Natural killer cell (primary cell): Measurements from ENCODE around the gene UBL5. TPM values are rescaled to one million over a fixed set of nuclear protein-coding genes. Genes with fewer than 3 reads are reported as not detected.
"Not testable (repeated sequence)": the region's sequence is repeated elsewhere in the genome, so short reads cannot be mapped to it uniquely, and the experiment has no call there.

ENCODE experiments used
- ATAC-seq, 3 donors: fragments of 150-1000 bp in 2 of 3; fragments of 200-7000 bp in 1 of 3; cut with Tn5 transposase; 1 replicate in 1 of 3; 2 replicates in 2 of 3; pipeline ENCODE4 v1.10.0; 2021; ENCODE audit warnings: mild to moderate bottlenecking in 2 of 3, moderate library complexity in 2 of 3
- DNase-seq, 2 donors: peaks; one replicate each; pipeline versions ENCODE4 v3.0.0 to v3.0.0-alpha.2; 2013 to 2021; ENCODE audit warnings: mixed read lengths in 1 of 2
- H3K27ac ChIP-seq: one replicate; pipeline ENCODE4 v1.5.1; 2013; ENCODE audit warnings: mild to moderate bottlenecking, low read length
- H3K27me3 ChIP-seq: one replicate; pipeline ENCODE4 v1.6.1; 2013; ENCODE audit warnings: low read length; ENCODE audit not compliant: control insufficient read depth, insufficient read depth
- H3K36me3 ChIP-seq: one replicate; pipeline ENCODE4 v1.6.1; 2013; ENCODE audit warnings: low read length; ENCODE audit not compliant: control insufficient read depth, insufficient read depth
- H3K4me1 ChIP-seq: one replicate; pipeline ENCODE4 v1.6.1; 2013; ENCODE audit warnings: low read length; ENCODE audit not compliant: control insufficient read depth, insufficient read depth
- H3K4me3 ChIP-seq: one replicate; pipeline ENCODE4 v1.5.1; 2013; ENCODE audit warnings: low read length
- H3K9me3 ChIP-seq: one replicate; pipeline ENCODE4 v1.6.1; 2013; ENCODE audit warnings: low read length; ENCODE audit not compliant: control insufficient read depth, insufficient read depth
- H3K27ac Mint-ChIP-seq, 2 donors: one replicate each; pipeline ENCODE4 v1.8.0; 2022; ENCODE audit warnings: mild to moderate bottlenecking in 2 of 2, mixed read lengths in 2 of 2, moderate library complexity in 1 of 2
- H3K27me3 Mint-ChIP-seq, 2 donors: one replicate each; pipeline ENCODE4 v1.8.0; 2022; ENCODE audit warnings: low read depth in 2 of 2, mixed read lengths in 2 of 2
- H3K36me3 Mint-ChIP-seq: one replicate; pipeline ENCODE4 v1.8.0; 2022; ENCODE audit warnings: mixed read lengths
- H3K4me1 Mint-ChIP-seq, 2 donors: one replicate each; pipeline ENCODE4 v1.8.0; 2022; ENCODE audit warnings: mixed read lengths in 2 of 2
- H3K4me3 Mint-ChIP-seq: one replicate; pipeline ENCODE4 v1.8.0; 2022; ENCODE audit warnings: mild to moderate bottlenecking, moderate library complexity, mixed read lengths
- H3K9me3 Mint-ChIP-seq, 2 donors: one replicate each; pipeline ENCODE4 v1.8.0; 2022; ENCODE audit warnings: mixed read lengths in 2 of 2
- CTCF ChIP-seq: fragments of 200-600 bp; IDR thresholded peaks from one replicate; pipeline ENCODE4 v1.8.0; 2022; ENCODE audit warnings: antibody characterized with exemption
- WGBS: methylation state at CpG from one replicate; pipeline ENCODE4 v1.1.7; 2013; ENCODE audit warnings: missing lambda C conversion rate; ENCODE audit not compliant: insufficient coverage; 5-methylcytosine and 5-hydroxymethylcytosine counted together
- intact Hi-C: fragments of 100-400 bp; cut with micrococcal nuclease; formaldehyde crosslinking; loops from one replicate; pipeline ENCODE4 v1.14.2; 2022
- total RNA-seq, 4 donors: library from RNA; stranded (reverse); fragments of 120-200 nt in 1 of 4; gene quantifications; one replicate each; pipeline versions ENCODE4 v1.2.3 to v1.2.4, GENCODE V29; 2013 to 2022

UBL5 gene
- total RNA-seq, 3 donors from 2014 or later (not counting 1 experiment from before 2014, with no cell fraction given), result 193 to 239 (median 194) TPM

- ATAC-seq, result peak; percentile 81 to 93 (median 81)
- intact Hi-C loops, result loop anchor here (1.0 to 5.0 kb wide), 3 partner anchors 17 to 52 kb away; partner anchors contain the start of genes FBXL12, PIN1 and ZNF846
- Mint-ChIP-seq H3K4me1 (peaks cover 7 to 36% of the 10 kb centered on the region in 2 donors), H3K27me3 (no peaks in the 10 kb centered on the region), H3K36me3 (no peaks in the 10 kb centered on the region), H3K4me3 (peak overlapping the region; percentile 93), H3K9me3 (no peaks in the 10 kb centered on the region), H3K27ac (peak overlapping the region; percentile 93 to 95)
- H3K27ac ChIP-seq, result peak overlapping the region; percentile 98
- H3K9me3 ChIP-seq, result no peaks in the 10 kb centered on the region
- no peaks in the 10 kb centered on the region for H3K27me3 ChIP-seq
- peak; percentile 86 to 98 for DNase-seq
- H3K4me1 ChIP-seq, result peaks cover 14% of the 10 kb centered on the region
- TF ChIP-seq CTCF, result no peak
- under 1% methylated on average over 65 of the region's 74 CpGs for WGBS
- no peaks in the 10 kb centered on the region for H3K36me3 ChIP-seq
- peak overlapping the region; percentile 86 for H3K4me3 ChIP-seq
Measured at GRCh38 chr19:9785367-9786331, 42.1 kb upstream of the UBL5 start.

DNA sequence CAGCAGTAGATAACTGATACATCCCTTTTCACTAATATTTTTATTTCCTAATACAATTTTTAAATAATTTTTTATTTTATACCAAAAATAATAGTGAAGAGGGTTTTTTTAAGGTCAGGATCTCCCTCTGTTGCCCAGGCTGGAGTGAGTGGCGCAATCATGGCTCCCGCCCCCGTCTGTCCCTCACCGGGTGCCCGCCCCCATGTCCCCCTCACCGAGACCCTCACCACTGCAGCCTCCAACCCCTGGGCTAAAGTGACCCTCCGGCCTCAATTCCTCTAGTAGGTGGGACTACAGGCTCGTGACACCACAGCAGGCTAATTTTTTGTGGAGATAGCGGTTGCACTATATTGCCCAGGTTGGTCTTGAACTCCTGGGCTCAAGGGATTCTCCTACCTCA is 41.4 kb upstream of the UBL5 start:
- DNase-seq, result no peak

DNA sequence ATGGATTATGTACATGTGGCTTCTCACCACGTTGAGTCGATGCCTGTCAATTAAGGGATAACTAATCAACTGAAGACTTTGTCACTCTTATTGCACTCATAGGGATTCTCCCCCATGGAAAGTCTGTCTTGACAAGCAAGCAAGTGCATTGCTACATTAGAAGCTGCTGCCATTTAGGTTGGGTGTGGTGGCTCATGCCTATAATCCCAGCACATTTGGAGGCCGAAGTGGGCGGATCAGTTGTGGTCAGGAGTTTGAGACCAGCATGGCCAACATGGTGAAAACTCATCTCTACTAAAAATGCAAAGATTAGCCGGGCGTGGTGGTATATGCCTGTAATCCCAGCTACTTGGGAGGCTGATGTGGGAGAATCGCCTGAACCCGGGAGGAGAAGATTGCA is 40.9 kb upstream of the UBL5 start:
- DNase-seq, result no peak
- H3K27ac ChIP-seq, result no peak overlapping the region
- WGBS, result 95% methylated on average over 8 of the region's 8 CpGs
- H3K36me3 Mint-ChIP-seq, result no peaks in the 10 kb centered on the region
- TF ChIP-seq CTCF, result no peak
- no peak for ATAC-seq
- H3K4me3 Mint-ChIP-seq, result peak overlapping the region; percentile 72
- H3K9me3 ChIP-seq, result no peaks in the 10 kb centered on the region
- no peaks in the 10 kb centered on the region for H3K9me3 Mint-ChIP-seq
- no peak overlapping the region for H3K4me3 ChIP-seq
- H3K27ac Mint-ChIP-seq, result peak overlapping the region; percentile 93 to 95
- H3K4me1 Mint-ChIP-seq, result peaks cover 12 to 43% of the 10 kb centered on the region in 2 donors
- H3K27me3 ChIP-seq, result no peaks in the 10 kb centered on the region
- intact Hi-C loops, result loop anchor here (5.0 kb wide), 1 partner anchor 50 kb away; the partner anchor contains the start of gene PIN1
- H3K36me3 ChIP-seq, result no peaks in the 10 kb centered on the region
- no peaks in the 10 kb centered on the region for H3K27me3 Mint-ChIP-seq
- peaks cover 21% of the 10 kb centered on the region for H3K4me1 ChIP-seq

More for the DNA sequence above, 41.4 kb upstream of the UBL5 start:
- Histone ChIP-seq H3K4me1 (peaks cover 19% of the 10 kb centered on the region), H3K4me3 (peak overlapping the region; percentile 86), H3K27ac (peak overlapping the region; percentile 98), H3K27me3 (no peaks in the 10 kb centered on the region), H3K9me3 (no peaks in the 10 kb centered on the region), H3K36me3 (no peaks in the 10 kb centered on the region)
- no peak for ATAC-seq
- WGBS, result 55% methylated on average over 9 of the region's 9 CpGs
- Mint-ChIP-seq H3K4me1 (peaks cover 8 to 38% of the 10 kb centered on the region in 2 donors), H3K36me3 (no peaks in the 10 kb centered on the region), H3K27ac (peak overlapping the region; percentile 93 to 95), H3K27me3 (no peaks in the 10 kb centered on the region), H3K9me3 (no peaks in the 10 kb centered on the region), H3K4me3 (peak overlapping the region; percentile 93)
- no peak for TF ChIP-seq CTCF
- intact Hi-C loops, result loop anchor here (5.0 kb wide), 1 partner anchor 51 kb away; the partner anchor contains the start of gene PIN1

DNA sequence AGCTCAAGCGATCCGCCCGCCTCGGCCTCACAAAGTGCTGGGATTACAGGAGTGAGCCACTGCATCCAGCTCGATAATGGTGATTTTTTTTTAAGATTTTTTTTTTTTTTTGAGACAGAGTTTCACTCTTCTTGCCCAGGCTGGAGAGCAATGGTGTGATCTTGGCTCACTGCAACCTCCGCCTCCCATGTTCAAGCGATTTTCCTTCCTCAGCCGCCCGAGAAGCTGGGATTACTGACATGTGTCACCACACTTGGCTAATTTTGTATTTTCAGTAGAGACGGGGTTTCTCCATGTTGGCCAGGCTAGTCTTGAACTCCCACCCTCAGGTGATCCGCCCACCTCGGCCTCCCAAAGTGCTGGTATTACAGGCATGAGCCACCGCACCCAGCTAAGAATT is 39.1 kb upstream of the UBL5 start:
- not testable (repeated sequence) for H3K9me3 Mint-ChIP-seq, H3K27me3 Mint-ChIP-seq, H3K36me3 ChIP-seq, DNase-seq, H3K36me3 Mint-ChIP-seq, H3K27ac Mint-ChIP-seq, H3K9me3 ChIP-seq, H3K4me3 ChIP-seq, ATAC-seq, H3K27me3 ChIP-seq, H3K4me3 Mint-ChIP-seq, H3K27ac ChIP-seq
- WGBS, result 98% methylated on average over 13 of the region's 13 CpGs
- H3K4me1 ChIP-seq, result peaks cover 28% of the 10 kb centered on the region
- intact Hi-C loops, result loop anchor here (5.0 kb wide), 1 partner anchor 49 kb away; the partner anchor contains the start of gene PIN1
- peaks cover 18 to 55% of the 10 kb centered on the region in 2 donors for H3K4me1 Mint-ChIP-seq
